ENCODE measurements around the gene CD300LD.

CD300LD gene

DNA sequence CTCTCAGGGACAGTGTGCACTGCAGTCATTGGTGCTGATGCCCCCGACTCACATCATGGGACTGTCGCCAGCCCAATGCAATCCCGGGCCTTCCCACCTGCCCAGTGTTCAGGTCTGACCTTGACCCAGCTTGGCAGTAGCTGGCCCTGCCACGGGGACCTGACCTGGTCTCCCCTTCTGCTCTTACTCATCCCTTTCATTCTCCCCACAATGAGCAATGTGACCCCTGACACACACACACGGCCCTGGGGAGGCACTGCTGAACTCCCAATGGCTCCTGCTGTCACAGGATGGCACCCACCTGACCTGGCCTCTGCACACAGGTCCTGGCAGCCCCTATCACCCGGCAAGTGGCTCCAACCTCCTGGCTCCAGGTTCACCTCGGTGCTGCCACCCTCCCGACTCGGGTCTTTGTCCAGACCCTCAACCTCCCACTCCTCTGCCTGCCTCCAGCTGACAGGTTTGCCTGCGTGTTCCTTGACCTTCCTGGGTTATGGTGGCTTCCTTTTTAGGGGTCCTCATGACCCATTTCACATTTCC is 52.7 kb downstream of the CD300LD start:
- no peak overlapping the region for H3K4me3 ChIP-seq (replicated peaks; ENCODE audit: insufficient read depth, low read length)
- no peaks in the 10 kb centered on the region for H3K27me3 ChIP-seq (ENCODE audit: insufficient read depth, poor library complexity, severe bottlenecking)
- no peak for DNase-seq (ENCODE audit: low read depth in 1 of 2, low spot score in 1 of 2)
- H3K27ac ChIP-seq (replicated peaks) = no peak overlapping the region
- TF ChIP-seq, protein P1, sequence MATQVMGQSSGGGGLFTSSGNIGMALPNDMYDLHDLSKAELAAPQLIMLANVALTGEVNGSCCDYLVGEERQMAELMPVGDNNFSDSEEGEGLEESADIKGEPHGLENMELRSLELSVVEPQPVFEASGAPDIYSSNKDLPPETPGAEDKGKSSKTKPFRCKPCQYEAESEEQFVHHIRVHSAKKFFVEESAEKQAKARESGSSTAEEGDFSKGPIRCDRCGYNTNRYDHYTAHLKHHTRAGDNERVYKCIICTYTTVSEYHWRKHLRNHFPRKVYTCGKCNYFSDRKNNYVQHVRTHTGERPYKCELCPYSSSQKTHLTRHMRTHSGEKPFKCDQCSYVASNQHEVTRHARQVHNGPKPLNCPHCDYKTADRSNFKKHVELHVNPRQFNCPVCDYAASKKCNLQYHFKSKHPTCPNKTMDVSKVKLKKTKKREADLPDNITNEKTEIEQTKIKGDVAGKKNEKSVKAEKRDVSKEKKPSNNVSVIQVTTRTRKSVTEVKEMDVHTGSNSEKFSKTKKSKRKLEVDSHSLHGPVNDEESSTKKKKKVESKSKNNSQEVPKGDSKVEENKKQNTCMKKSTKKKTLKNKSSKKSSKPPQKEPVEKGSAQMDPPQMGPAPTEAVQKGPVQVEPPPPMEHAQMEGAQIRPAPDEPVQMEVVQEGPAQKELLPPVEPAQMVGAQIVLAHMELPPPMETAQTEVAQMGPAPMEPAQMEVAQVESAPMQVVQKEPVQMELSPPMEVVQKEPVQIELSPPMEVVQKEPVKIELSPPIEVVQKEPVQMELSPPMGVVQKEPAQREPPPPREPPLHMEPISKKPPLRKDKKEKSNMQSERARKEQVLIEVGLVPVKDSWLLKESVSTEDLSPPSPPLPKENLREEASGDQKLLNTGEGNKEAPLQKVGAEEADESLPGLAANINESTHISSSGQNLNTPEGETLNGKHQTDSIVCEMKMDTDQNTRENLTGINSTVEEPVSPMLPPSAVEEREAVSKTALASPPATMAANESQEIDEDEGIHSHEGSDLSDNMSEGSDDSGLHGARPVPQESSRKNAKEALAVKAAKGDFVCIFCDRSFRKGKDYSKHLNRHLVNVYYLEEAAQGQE (IDR thresholded peaks at IDR 0.05; ENCODE audit: insufficient replicate concordance, low read depth) = no peak
- TF ChIP-seq POLR2AphosphoS5 (IDR thresholded peaks at IDR 0.05; ENCODE audit: low read depth) (no peak), SPI1 (IDR thresholded peaks at IDR 0.05; ENCODE audit: borderline replicate concordance, low read depth) (no peak), GABPA (IDR thresholded peaks at IDR 0.05; ENCODE audit: low read depth) (no peak)
- TF ChIP-seq, protein P2, sequence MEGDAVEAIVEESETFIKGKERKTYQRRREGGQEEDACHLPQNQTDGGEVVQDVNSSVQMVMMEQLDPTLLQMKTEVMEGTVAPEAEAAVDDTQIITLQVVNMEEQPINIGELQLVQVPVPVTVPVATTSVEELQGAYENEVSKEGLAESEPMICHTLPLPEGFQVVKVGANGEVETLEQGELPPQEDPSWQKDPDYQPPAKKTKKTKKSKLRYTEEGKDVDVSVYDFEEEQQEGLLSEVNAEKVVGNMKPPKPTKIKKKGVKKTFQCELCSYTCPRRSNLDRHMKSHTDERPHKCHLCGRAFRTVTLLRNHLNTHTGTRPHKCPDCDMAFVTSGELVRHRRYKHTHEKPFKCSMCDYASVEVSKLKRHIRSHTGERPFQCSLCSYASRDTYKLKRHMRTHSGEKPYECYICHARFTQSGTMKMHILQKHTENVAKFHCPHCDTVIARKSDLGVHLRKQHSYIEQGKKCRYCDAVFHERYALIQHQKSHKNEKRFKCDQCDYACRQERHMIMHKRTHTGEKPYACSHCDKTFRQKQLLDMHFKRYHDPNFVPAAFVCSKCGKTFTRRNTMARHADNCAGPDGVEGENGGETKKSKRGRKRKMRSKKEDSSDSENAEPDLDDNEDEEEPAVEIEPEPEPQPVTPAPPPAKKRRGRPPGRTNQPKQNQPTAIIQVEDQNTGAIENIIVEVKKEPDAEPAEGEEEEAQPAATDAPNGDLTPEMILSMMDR (IDR thresholded peaks at IDR 0.05; ENCODE audit: insufficient read depth, low read length) = no peak

DNA sequence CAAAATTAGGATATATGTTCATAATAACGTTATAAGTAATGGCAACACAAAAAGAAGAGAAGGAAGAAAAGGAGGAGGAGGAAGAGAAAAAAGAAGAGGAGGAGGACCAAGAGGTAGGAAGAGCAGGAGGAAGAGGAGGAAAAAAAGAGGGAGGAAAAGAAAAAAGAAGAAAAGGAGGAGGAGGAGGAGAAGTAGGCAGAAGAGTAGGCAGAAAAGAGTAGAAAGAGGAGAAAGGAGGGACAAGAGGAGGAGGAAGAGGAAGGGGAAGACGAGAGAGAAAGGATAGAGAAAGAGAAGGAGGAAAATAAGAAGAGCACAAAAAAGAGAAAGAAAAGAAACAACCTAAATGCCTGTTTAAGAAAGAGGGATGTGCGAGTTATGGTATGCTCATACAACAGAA is 55.2 kb downstream of the CD300LD start:
- H3K4me3 ChIP-seq (replicated peaks; ENCODE audit: insufficient read depth, low read length) = no peak overlapping the region
- H3K27me3 ChIP-seq (ENCODE audit: insufficient read depth, poor library complexity, severe bottlenecking) = no peaks in the 10 kb centered on the region
- no peak for DNase-seq (ENCODE audit: low read depth in 1 of 2, low spot score in 1 of 2)
- no peak for TF ChIP-seq POLR2AphosphoS5 (IDR thresholded peaks at IDR 0.05; ENCODE audit: low read depth)
- TF ChIP-seq, protein P2 (IDR thresholded peaks at IDR 0.05; ENCODE audit: insufficient read depth, low read length) = no peak
- no peak for TF ChIP-seq GABPA (IDR thresholded peaks at IDR 0.05; ENCODE audit: low read depth)
- TF ChIP-seq SPI1 (IDR thresholded peaks at IDR 0.05; ENCODE audit: borderline replicate concordance, low read depth) = no peak
- TF ChIP-seq, protein P1 (IDR thresholded peaks at IDR 0.05; ENCODE audit: insufficient replicate concordance, low read depth) = no peak
- no peak overlapping the region for H3K27ac ChIP-seq (replicated peaks)

DNA sequence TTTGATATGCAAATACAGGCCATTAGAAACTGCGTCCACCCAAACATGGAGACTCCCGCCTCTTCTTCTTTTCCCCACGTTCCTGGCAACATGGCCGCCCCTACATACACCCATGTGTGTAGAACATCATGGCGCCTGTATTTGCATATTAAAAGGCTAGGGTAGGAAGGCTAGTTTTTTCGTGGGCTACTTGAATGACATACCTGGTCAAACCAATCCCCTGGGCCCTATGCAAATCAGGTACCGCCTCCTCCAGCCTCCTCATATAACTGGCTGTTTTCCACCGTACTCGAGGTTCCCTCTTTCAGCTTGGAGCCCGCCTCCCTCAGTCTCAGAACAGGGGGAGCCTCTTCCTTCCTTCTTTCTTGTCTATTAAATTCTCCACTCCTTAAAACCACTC is 60.0 kb downstream of the CD300LD start:
- peak; percentile 94 to 99 for DNase-seq (ENCODE audit: low read depth in 1 of 2, low spot score in 1 of 2)
- Histone ChIP-seq H3K27ac (replicated peaks) (peak overlapping the region; percentile 86), H3K27me3 (ENCODE audit: insufficient read depth, poor library complexity, severe bottlenecking) (no peaks in the 10 kb centered on the region), H3K4me3 (replicated peaks; ENCODE audit: insufficient read depth, low read length) (peak overlapping the region; percentile 67)
- TF ChIP-seq, protein P2 (IDR thresholded peaks at IDR 0.05; ENCODE audit: insufficient read depth, low read length) = no peak
- TF ChIP-seq POLR2AphosphoS5 (IDR thresholded peaks at IDR 0.05; ENCODE audit: low read depth) (peak; percentile 82), SPI1 (IDR thresholded peaks at IDR 0.05; ENCODE audit: borderline replicate concordance, low read depth) (no peak; the same call in 1 of the 2 replicates)
- TF ChIP-seq, protein P1 (IDR thresholded peaks at IDR 0.05; ENCODE audit: insufficient replicate concordance, low read depth) = no peak
